Mammary epithelial cell (primary cell): Measurements from ENCODE around the gene TUBB3.

Experiments
- EZH2 ChIP-seq: IDR thresholded peaks from 2 replicates; pipeline ENCODE4 v1.6.1; 2012; ENCODE audit warnings: low read length, inconsistent platforms, borderline replicate concordance
- TF ChIP-seq, protein P1 (sequence below), 2 donors: IDR thresholded peaks in 1 of 2; conservative IDR thresholded peaks in 1 of 2; 2 replicates each; pipeline ENCODE4 v1.5.1; 2011 to 2012; ENCODE audit warnings: inconsistent platforms in 2 of 2, low read length in 2 of 2, mild to moderate bottlenecking in 2 of 2, control low read depth in 1 of 2, low read depth in 1 of 2; ENCODE audit not compliant: insufficient read depth in 1 of 2; ENCODE audit errors: extremely low read depth in 1 of 2

DNA sequence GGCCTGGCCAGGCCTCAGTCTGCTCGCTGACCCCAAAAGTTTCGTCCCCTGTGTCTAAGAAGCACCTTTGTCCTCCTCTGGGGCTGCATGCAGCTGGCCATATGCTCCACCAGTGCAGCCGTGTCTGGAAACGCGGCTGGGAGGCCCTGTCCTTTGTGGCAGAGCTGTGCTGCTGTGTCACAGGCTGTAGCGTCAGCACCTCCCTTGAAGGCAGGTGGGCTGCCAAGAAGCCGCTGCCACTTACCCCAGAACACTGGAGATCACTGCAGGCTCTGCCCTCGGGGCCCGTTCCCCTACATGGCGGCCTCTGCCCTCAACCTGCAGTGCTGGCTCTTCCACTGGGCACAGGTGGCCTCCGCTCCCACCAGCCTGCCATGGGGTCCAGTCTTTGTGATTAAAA, 20.2 kb upstream of the TUBB3 start:
- TF ChIP-seq, protein P1, sequence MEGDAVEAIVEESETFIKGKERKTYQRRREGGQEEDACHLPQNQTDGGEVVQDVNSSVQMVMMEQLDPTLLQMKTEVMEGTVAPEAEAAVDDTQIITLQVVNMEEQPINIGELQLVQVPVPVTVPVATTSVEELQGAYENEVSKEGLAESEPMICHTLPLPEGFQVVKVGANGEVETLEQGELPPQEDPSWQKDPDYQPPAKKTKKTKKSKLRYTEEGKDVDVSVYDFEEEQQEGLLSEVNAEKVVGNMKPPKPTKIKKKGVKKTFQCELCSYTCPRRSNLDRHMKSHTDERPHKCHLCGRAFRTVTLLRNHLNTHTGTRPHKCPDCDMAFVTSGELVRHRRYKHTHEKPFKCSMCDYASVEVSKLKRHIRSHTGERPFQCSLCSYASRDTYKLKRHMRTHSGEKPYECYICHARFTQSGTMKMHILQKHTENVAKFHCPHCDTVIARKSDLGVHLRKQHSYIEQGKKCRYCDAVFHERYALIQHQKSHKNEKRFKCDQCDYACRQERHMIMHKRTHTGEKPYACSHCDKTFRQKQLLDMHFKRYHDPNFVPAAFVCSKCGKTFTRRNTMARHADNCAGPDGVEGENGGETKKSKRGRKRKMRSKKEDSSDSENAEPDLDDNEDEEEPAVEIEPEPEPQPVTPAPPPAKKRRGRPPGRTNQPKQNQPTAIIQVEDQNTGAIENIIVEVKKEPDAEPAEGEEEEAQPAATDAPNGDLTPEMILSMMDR (conservative IDR thresholded peaks at IDR 0.05 in 1 of 2, IDR thresholded peaks at IDR 0.05 in 1 of 2; ENCODE audit: extremely low read depth in 1 of 2, insufficient read depth in 1 of 2, low read depth in 1 of 2, low read length in 2 of 2) = no peak
- no peak for TF ChIP-seq EZH2
